DMS53 treated with DMSO at 0.1 percent for 48 hours (cell line): ENCODE results near the gene PHKG2.

Source experiments
- DNase-seq: peaks from one replicate; lab custom pipeline; 2025; ENCODE audit not compliant: unreplicated experiment; lab: John Stamatoyannopoulos, UW

Gene PHKG2

GRCh38 chr16:30773826-30774225 is 25.6 kb downstream of the PHKG2 start:
- no peak for DNase-seq

- no peak for DNase-seq
Observed at GRCh38 chr16:30774367-30775130, 26.3 kb downstream of the PHKG2 start.

DNA sequence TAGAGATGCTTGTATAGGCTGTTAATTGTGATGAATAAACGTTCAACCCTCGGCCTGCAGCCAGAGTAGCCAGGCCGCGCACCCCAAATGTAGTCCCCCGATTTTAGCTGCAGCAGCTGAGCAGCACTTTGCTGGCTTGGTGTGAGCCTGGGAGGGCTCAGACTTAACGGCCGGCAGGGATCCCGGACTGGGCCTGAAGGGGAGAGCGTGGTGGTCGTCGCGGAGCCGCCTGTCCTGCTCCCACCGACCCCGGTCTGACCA is 26.8 kb downstream of the PHKG2 start:
- no peak for DNase-seq

DNA sequence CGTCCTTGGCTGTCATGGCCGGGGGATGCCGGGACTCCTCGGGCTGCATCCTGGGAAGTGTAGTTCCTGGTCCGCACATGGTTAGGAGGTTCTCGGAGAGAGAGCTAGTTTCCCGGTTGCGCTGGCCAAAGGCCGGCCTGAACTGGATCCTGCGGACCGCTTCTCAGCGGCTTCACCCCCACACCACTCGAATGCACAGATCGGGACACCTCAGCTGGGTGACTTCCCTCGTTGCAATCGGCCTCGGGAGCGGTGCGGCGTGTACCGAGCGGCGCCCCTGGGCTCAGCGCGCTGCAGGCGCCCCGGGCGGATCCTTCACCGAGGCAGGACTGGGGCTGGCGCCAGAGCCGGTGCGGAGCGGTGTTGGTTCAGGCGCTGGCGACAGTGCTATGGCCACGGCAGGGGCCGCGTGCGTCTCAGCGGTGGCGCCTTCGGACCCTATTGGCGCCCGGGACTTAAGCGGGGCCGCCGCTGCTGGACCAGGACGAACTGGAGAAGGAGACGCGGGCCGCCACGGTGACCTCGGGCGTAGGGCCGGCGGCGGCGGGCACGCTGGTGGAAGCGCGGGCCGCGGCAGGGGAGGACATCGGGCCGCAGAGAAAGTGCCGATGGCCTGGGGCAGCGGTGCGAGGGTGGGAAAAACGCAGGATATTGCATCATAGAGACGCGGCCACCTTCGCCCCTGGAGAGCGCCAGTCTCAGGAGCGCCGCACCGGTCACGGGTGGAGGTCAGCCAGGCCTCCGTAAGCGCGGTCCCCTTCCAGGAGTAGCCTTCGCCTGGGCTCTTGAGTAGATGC is 27.4 kb downstream of the PHKG2 start:
- peak; percentile 51 for DNase-seq

DNA sequence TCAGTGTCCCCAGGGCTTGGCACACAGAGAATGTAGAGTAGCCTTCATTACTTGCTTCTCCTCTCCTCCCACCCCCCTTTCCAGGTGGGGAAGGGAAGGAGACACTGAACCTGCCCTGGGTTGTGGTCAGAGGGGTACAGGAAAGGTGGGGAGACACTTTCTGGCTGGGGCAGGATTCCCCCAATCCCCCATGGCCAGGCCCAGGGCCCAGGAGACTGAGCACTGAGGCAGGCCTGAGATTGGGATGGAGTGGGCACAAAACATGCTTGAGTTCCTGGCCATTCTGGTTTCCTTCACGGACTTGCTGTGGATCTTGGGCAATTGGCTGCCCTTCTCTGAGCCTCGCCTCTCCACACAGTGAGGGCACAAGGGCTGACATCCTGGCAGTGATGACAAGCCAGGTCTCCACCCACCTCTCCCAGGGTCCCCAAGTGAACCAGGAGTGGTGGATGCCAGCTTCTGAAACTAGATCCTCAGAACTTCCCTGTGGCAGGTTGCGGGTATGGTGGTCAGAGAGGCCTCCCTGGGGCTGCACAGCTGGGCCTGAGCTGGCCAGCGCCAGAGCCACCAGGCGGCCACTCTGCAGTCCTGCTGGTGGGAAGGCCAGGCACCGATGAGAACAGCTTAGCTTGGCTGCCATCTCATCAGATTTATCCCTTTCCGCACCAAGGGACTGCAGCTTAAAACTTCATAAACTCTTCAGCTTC is 29.5 kb downstream of the PHKG2 start:
- no peak for DNase-seq

DNA sequence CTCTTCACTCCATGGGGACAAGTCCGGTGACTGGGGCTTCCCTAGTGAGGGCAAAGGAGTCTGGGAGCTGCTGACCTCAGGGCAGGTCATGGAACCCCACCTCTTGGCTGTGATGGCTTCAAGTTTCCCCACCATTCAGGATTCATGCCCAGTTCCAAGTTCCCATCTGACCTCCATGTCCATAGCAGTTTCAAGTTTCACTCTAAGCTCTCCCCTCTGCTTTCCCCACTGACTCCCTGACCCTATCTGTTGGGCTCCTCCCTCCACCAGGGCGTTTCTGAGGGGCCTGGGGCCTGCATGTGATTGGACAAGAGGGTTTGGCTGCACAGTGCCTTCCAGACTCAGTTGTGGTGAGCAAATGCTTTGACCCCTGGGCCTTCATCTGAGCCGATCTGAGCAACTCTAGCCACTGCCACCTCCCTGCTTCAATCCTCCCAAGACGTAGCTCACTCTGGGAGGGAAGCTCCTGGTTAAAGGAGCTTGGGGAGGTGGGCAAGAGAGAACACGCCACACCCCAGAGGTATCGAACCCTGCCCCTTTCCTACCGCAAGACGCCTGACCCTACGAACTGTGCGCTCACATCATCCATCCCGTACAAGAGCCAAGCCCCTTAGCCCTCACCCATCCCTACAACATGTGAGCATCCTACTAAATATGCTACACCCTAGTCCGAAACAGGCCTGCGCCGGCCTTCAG is 30.5 kb downstream of the PHKG2 start:
- no peak for DNase-seq

GRCh38 chr16:30779596-30779995 is 31.4 kb downstream of the PHKG2 start:
- no peak for DNase-seq

DNA sequence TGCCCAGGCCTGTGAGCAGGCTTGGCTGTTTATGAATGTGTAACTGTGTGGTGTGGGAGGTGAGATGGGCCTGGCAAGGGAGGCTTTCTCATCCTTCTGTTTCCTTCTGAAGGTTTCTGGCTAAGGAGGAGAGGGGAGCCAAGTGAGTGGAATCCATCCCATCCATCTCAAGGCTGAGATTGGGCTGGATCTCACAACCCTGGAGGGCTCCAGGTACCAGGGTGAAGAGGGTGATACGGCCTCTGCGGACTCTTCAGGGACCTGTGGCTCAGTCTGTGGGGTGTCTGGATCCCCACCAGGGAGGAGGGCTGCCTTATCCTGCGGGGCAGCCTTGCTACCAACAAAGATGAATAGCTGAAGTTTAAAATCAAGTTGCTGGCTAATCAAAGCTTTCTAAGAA is 31.8 kb downstream of the PHKG2 start:
- DNase-seq = no peak

DNA sequence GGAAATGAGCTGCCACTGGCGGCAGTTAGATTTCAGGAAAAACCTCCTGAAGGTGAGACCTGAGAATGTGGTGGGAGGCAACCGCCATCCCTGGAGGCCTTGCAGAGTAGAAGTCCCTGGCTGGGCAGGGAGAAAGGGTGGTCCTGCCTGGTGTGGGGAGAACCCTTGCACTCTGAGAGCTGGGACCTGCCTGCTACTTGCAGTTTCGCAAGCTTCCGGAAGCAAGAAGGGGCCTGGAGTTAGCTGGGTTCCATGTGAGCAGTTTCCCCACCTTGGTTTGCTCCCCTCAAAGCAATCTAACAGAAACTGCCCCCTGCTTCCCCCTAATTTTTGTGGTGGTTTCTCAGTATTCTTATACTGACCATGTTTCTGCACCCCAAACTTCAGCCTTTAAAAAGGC is 32.3 kb downstream of the PHKG2 start:
- no peak for DNase-seq

DNA sequence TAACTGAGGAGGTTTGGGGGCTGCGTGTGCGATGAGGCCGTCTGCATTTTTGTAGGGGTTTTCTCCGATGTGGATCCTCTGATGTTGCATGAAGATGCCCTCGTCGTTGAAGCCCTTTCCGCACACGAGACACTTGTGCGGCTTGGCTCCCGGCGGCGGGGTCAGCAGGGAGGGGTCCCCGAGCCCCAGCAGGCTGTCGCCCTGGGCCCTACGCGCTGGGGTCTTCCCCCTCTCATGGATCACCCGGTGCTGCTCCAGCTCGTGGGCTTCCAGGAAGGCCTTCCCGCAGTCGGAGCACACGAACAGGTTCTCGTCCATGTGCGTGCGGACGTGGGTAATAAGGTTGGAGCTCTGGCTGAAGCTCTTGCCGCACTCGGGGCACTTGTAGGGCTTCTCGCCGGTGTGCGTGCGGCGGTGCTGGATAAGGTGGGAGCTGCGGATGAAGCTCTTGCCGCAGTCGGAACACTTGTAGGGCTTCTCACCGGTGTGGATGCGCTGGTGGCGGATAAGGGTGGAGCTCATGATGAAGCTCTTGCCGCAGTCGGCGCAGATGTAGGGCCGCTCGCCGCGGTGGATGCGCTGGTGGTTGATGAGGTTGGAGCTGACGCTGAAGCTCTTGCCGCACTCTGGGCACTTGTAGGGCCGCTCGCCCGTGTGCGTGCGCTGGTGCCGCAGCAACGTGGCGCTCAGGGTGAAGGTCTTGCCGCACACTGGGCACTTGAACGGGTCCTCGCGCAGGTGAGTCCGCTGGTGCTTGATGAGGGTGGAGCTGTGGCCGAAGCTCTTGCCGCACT is 34.5 kb downstream of the PHKG2 start:
- DNase-seq = no peak

DNA sequence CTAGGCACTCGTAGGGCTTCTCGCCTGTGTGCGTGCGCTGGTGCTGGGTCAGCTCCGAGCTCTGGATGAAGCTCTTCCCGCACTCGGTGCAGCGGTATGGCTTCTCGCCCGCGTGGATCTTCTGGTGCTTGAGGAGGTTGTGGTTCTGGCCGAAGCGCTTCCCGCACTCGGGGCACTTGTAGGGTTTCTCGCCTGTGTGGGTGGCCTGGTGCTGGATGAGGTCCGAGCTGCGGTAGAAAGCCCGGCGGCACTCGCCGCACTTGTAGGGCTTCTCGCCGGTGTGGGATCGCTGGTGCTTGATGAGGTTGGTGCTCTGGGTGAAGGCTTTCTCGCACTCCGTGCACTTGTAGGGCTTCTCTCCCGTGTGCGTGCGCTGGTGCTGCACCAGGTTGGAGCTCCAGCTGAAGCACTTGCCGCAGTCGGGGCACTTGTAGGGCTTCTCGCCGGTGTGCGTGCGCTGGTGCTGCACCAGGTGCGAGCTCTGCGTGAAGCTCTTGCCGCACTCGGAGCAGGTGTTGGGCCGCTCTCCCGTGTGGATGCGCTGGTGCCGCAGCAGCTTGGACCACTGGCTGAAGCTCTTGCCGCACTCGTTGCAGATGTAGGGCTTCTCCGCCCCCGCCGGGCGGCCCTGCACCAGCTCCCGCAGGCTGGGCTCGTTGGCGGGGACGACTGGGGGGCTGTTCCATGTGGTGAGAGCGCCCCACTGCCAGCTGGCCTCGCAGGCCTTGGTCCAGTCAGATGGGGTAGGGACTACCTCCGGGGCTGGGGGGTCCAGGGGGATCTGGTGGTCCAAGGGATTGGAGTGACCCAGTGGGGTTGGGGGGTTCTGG is 35.3 kb downstream of the PHKG2 start:
- DNase-seq = no peak

GRCh38 chr16:30784215-30784614 is 36.0 kb downstream of the PHKG2 start:
- no peak for DNase-seq

DNA sequence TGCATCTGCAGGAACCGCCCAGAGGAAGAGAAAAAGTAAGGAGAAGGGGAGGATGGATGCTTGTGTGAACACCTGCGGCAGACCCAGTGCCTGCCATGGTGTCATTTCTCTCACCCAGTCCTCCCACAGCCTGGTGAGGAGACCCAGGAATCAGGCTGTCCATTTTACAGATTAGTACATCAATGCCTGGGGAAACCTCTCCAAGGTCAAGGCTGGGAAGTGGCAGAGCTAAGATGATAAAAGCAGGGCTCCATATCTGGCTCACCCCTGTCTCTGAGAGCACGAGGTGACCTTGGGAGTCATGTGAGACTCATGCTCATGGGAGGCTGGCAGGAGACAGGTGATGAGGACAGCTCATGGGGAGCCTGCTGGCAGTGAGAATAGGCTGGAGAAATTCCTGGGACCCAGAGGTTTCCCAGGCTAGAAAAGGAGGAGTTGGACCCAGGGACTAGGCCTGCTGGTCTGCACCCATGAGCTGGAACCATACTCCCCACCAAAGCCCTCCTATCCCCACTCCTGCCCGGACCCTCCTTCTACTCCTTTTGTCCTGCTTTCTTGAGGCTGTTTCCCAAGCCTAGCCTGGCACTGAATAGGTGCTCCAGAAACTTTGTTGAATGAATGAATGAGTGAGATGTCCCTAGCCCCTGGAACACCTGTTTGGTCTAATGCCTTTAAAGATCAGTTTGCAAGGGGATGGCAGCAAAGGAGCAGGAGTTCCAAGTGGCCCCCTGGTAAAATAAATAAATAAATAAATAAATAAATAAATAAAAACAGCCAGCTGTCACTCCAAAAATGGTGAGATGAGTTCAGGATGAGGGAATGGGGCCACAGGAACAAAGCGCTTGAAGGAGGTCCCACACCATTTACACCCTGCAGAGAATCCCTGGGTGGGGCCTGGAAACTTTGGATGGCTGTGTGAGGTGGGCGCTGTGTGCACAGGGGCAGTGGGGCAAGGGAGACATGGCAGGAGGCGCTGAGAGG is 37.2 kb downstream of the PHKG2 start:
- DNase-seq = no peak

GRCh38 chr16:30786115-30786935 is 38.1 kb downstream of the PHKG2 start:
- no peak for DNase-seq

GRCh38 chr16:30786936-30787612 is 38.8 kb downstream of the PHKG2 start, which contains the start of gene ZNF629:
Gene ZNF629 (minus strand): TSS chr16:30787205. CDS start chr16:30784482, 2,723 bp downstream.
- DNase-seq = no peak

DNA sequence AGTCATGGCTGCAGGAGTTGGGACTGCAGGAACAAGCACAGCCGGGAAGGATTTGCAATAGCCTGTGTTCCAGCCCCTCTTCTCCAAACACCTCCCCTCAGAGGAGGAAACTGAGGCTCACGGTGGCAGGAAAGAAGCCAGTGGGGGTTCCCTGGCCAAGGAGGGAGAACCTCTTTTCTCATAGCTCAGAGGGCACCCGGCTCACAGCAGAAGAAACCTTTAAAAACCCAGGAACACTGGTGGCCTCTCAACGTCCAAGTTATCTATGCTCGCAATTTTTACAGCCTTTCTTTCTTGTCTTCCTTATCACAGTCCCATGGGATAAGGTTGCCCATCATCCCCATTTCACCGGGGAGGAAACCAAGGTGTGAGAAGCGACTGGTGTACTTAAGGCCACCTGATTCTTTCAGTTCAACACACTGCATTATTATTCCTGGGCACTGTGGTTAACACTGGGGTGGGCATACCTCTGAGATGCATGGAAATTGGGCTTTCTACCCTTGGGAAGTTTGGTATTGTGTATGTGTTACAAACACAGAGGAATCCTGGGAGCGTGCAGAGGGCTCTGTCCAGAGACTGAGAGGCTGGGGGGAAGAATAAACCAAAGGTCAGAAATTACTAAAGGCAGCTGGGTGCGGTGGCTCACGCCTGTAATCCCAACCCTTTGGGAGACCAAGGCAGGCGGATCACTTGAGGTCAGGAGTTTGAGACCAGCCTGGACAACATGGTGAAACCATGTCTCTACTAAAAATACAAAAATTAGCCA is 39.6 kb downstream of the PHKG2 start:
- no peak for DNase-seq
